Heart left ventricle (tissue), 16 donors: Measurements from ENCODE around the gene DAAM2. TPM values are rescaled to one million over a fixed set of nuclear protein-coding genes. Genes with fewer than 3 reads are reported as not detected.

Experiments
- ATAC-seq, 4 donors: fragments of 200-7000 bp; cut with Tn5 transposase; one replicate each; pipeline ENCODE4 v1.9.1; 2020 to 2022; ENCODE audit warnings: moderate library complexity in 4 of 4, mild to moderate bottlenecking in 3 of 4, moderate number of reproducible peaks in 1 of 4
- DNase-seq, 5 donors: peaks; one replicate each; pipeline ENCODE4 v3.0.0-alpha.2; 2020
- H3K27ac ChIP-seq, 12 donors: fragments of 200-600 bp; sonication (generic) in 4 of 12; one replicate each; pipeline versions ENCODE4 v1.5.0 to v1.8.0; 2016 to 2022; ENCODE audit warnings: mild to moderate bottlenecking in 2 of 12
- H3K27me3 ChIP-seq, 9 donors: fragments of 200-600 bp; sonication (generic) in 2 of 9; one replicate each; pipeline versions ENCODE4 v1.5.1 to v1.8.0; 2016 to 2022; ENCODE audit warnings: mild to moderate bottlenecking in 3 of 9
- H3K36me3 ChIP-seq, 9 donors: fragments of 200-600 bp; sonication (generic) in 2 of 9; one replicate each; pipeline versions ENCODE4 v1.5.0 to v1.8.0; 2018 to 2022; ENCODE audit warnings: mild to moderate bottlenecking in 2 of 9
- H3K4me1 ChIP-seq, 12 donors: fragments of 200-600 bp; sonication (generic) in 4 of 12; one replicate each; pipeline versions ENCODE4 v1.5.0 to v1.8.0; 2016 to 2022; ENCODE audit warnings: mild to moderate bottlenecking in 3 of 12
- H3K4me3 ChIP-seq, 12 donors: fragments of 200-600 bp; sonication (generic) in 4 of 12; one replicate each; pipeline versions ENCODE4 v1.5.0 to v1.8.0; 2017 to 2022; ENCODE audit warnings: mild to moderate bottlenecking in 9 of 12, moderate library complexity in 4 of 12
- H3K9me3 ChIP-seq, 12 donors: fragments of 200-600 bp; sonication (generic) in 4 of 12; one replicate each; pipeline versions ENCODE4 v1.5.0 to v1.8.0; 2016 to 2022; ENCODE audit warnings: mild to moderate bottlenecking in 1 of 12
- CTCF ChIP-seq, 12 donors: fragments of 200-600 bp; sonication (generic) in 4 of 12; IDR thresholded peaks; one replicate each; pipeline versions ENCODE4 v1.5.0 to v1.8.0; 2018 to 2022; ENCODE audit warnings: antibody characterized with exemption in 12 of 12, mild to moderate bottlenecking in 5 of 12
- POLR2A ChIP-seq, 2 donors: fragments of 450-650 bp; IDR thresholded peaks; one replicate each; pipeline ENCODE4 v1.6.1; 2017; ENCODE audit warnings: antibody characterized with exemption in 2 of 2, mild to moderate bottlenecking in 2 of 2, moderate library complexity in 2 of 2
- WGBS, 4 donors: extraction: QIAGEN DNeasy Blood & Tissue Kit in 2 of 4; methylation state at CpG; one replicate each; pipeline versions ENCODE4 v1.1.5 to v1.1.7; 2013 to 2018; 5-methylcytosine and 5-hydroxymethylcytosine counted together
- intact Hi-C, 10 donors: fragments of 100-400 bp; cut with DNase I; formaldehyde crosslinking; loops; one replicate each; pipeline versions ENCODE4 v1.11.1 to v1.14.2; 2022
- polyA plus RNA-seq, 2 donors: library from polyadenylated mRNA; stranded (reverse); fragments of 200-250 nt; gene quantifications; one replicate each; pipeline ENCODE4 v1.2.3, GENCODE V29; 2013
- total RNA-seq, 9 donors: library from RNA; depleted of rRNA in 2 of 9; stranded (reverse); fragments of >200 nt in 2 of 9; fragmentation: NEBNext Ultra II Directional in 3 of 9; extraction: Animal tissue kit (Norgen Biotek cat#: 25700) in 3 of 9; gene quantifications; one replicate each; pipeline versions ENCODE4 v1.1.0 to v1.2.4, GENCODE V29; 2016 to 2023
- donor health status: ischemic (EF 13 %, LVEDD 7.1; RV severe dilation, severe dysfunction).
- donor health status: healthy with polysubstance abuse.
- donor health status: DM: no; HTN: yes; CAD: no.
- donor health status: DM: no; HTN: no; CAD: no.
- donor health status: ischemic (EF 25% LVEDD 6.9; RV normal size, moderate dysfunction).
- donor health status: ischemic (EF 25% LVEDD 5.7; RV mildly dilated, moderate dysfunction).
- donor health status: healthy.
- donor health status: DM: yes; HTN: yes; CAD: no.
- donor health status: ischemic (EF 35%, LVEDD 5.7; RV mildly dilated, moderate dysfunction).
- donor health status: nonischemic (EF 11% LVEDD 7.7; RV severe dilation, severe dysfunction).
- donor health status: DM: yes; HTN: yes; CAD: no.
- donor health status: PGD.
- donor health status: ischemic (EF 29% LVEDD 5.4; RV normal size, mild dysfunction).
- donor health status: nonischemic (EF 23%, LVEDD 6.1; RV moderate dilation, normal function).

The DAAM2 gene
- total and polyA plus RNA-seq, 11 donors: 6.4 to 20.9 (median 13.6) TPM

- H3K27me3 ChIP-seq: no peaks in the 10 kb centered on the region
- no peak for DNase-seq
- intact Hi-C loops: no loop called here
- no peaks in the 10 kb centered on the region for H3K9me3 ChIP-seq
- ATAC-seq: no peak
- TF ChIP-seq CTCF (IDR thresholded peaks at IDR 0.05): peak in 2 of 12 donors; percentile 7 to 8
- TF ChIP-seq POLR2A (IDR thresholded peaks at IDR 0.05): no peak
- peaks cover 0 to 76% (median 31%) of the 10 kb centered on the region in 9 donors for H3K36me3 ChIP-seq
- no peak overlapping the region for H3K4me3 ChIP-seq
- H3K27ac ChIP-seq: no peak overlapping the region
- 77 to 80% (median 78%) methylated on average over 4 of the region's 4 CpGs for WGBS, 4 donors
- H3K4me1 ChIP-seq: no peaks in the 10 kb centered on the region
Observed at GRCh38 chr6:39904946-39905639, 112.9 kb downstream of the DAAM2 start.

GRCh38 chr6:39905640-39905975 lies 113.4 kb downstream of the DAAM2 start:
- Histone ChIP-seq H3K27ac (no peak overlapping the region), H3K4me1 (no peaks in the 10 kb centered on the region), H3K36me3 (peaks cover 0 to 76% (median 32%) of the 10 kb centered on the region in 9 donors), H3K4me3 (no peak overlapping the region), H3K9me3 (no peaks in the 10 kb centered on the region), H3K27me3 (no peaks in the 10 kb centered on the region)
- intact Hi-C loops: no loop called here
- 80 to 87% (median 83%) methylated on average over 4 of the region's 4 CpGs for WGBS, 4 donors
- DNase-seq (no peak), ATAC-seq (peak in 1 of 4 donors; percentile 2)
- TF ChIP-seq POLR2A (IDR thresholded peaks at IDR 0.05) (no peak), CTCF (IDR thresholded peaks at IDR 0.05) (no peak)

- ATAC-seq: no peak
- DNase-seq: no peak
- intact Hi-C loops: no loop called here
- Histone ChIP-seq H3K36me3 (peaks cover 0 to 75% (median 40%) of the 10 kb centered on the region in 9 donors), H3K4me3 (no peak overlapping the region), H3K27ac (no peak overlapping the region), H3K27me3 (no peaks in the 10 kb centered on the region), H3K4me1 (no peaks in the 10 kb centered on the region), H3K9me3 (no peaks in the 10 kb centered on the region)
- no peak for TF ChIP-seq POLR2A (IDR thresholded peaks at IDR 0.05)
- TF ChIP-seq CTCF (IDR thresholded peaks at IDR 0.05): no peak
- 77 to 83% (median 79%) methylated on average over 6 to 13 of the region's 13 CpGs for WGBS, 4 donors
Observed at GRCh38 chr6:39906318-39906761, 114.2 kb downstream of the DAAM2 start.

GRCh38 chr6:39907871-39908575 lies 115.8 kb downstream of the DAAM2 start:
- Histone ChIP-seq H3K36me3 (peaks cover 0 to 88% (median 56%) of the 10 kb centered on the region in 9 donors), H3K27ac (no peak overlapping the region), H3K4me3 (no peak overlapping the region), H3K9me3 (no peaks in the 10 kb centered on the region), H3K4me1 (no peaks in the 10 kb centered on the region), H3K27me3 (no peaks in the 10 kb centered on the region)
- intact Hi-C loops: no loop called here
- TF ChIP-seq CTCF (IDR thresholded peaks at IDR 0.05): no peak
- TF ChIP-seq POLR2A (IDR thresholded peaks at IDR 0.05): no peak
- DNase-seq (no peak), ATAC-seq (no peak)
- WGBS, 4 donors: 89 to 95% (median 91%) methylated on average over 5 of the region's 5 CpGs
